ENCODE results near the gene PSD4. TPM values are rescaled to one million over a fixed set of nuclear protein-coding genes. Genes with fewer than 3 reads are reported as not detected.

Gene PSD4
- total and polyA plus RNA-seq, 10 of the 15 experiments (the other 5 are each of a cell fraction or from before 2014, with no cell fraction given): 0.68 to 114 (median 35.1) TPM

GRCh38 chr2:113187771-113188170 lies 14.0 kb downstream of the PSD4 start:
- BruUV-seq (replicated peaks): TSS peak; percentile 21
- no peak overlapping the region for H2AFZ ChIP-seq (ENCODE audit: control insufficient read depth, low read depth, low read length)
- no peak overlapping the region for H3K4me3 ChIP-seq

More at GRCh38 chr2:113187771-113188170, 14.0 kb downstream of the PSD4 start:
- Histone ChIP-seq H3K4me2 (ENCODE audit: control insufficient read depth, insufficient read depth) (no peak overlapping the region), H3K9ac (ENCODE audit: control insufficient read depth, insufficient read depth, low read length) (no peak overlapping the region), H3K27me3 (replicated peaks in 1 of 2; ENCODE audit: control insufficient read depth in 2 of 2, insufficient read depth in 2 of 2, low read length in 1 of 2) (no peaks in the 10 kb centered on the region), H3K79me2 (ENCODE audit: control insufficient read depth, insufficient read depth, low read length) (peaks cover 23% of the 10 kb centered on the region), H3K27ac (ENCODE audit: control insufficient read depth, insufficient read depth) (no peak overlapping the region), H3K4me1 (ENCODE audit: control insufficient read depth, insufficient read depth, low read length) (no peaks in the 10 kb centered on the region; the same call in 1 of the 2 replicates), H4K20me1 (ENCODE audit: control insufficient read depth, insufficient read depth) (peaks cover 12% of the 10 kb centered on the region), H3K36me3 (ENCODE audit: control insufficient read depth in 2 of 2, insufficient read depth in 2 of 2, low read length in 1 of 2) (peaks cover 32 to 45% of the 10 kb centered on the region in 2 experiments), H3K9me3 (replicated peaks; ENCODE audit: control insufficient read depth, insufficient read depth, low read length) (no peaks in the 10 kb centered on the region)
- in situ Hi-C loops (cut with MboI): no loop called here
- ChIA-PET CTCF (interaction anchor here (6.7 kb wide), 1 partner anchor 50 kb away, joined by 40 read pairs; no protein-coding TSS in a partner anchor), POLR2A (no interaction called here), SMC1A (ENCODE audit: uncharacterized antibody, unreplicated experiment) (interaction anchor here (1.2 kb wide), 1 partner anchor 49 kb away, joined by 3 read pairs; no protein-coding TSS in a partner anchor), RAD21 (ENCODE audit: unreplicated experiment) (no interaction called here)
- intact Hi-C loops (cut with micrococcal nuclease; ENCODE audit: unreplicated experiment): no loop called here
- FAIRE-seq (no peak), ATAC-seq (no peak), DNase-seq (ENCODE audit: low read depth, low spot score) (no peak)
- TF ChIP-seq ASH2L (IDR thresholded peaks at IDR 0.05; ENCODE audit: borderline replicate concordance, low read depth): no peak
- no peak for TF ChIP-seq USF1 (IDR thresholded peaks at IDR 0.05; ENCODE audit: borderline replicate concordance, extremely low read length, insufficient read depth, low read depth, low read length)
- TF ChIP-seq SMARCA5 (IDR thresholded peaks at IDR 0.05): no peak
- no peak for TF ChIP-seq E4F1 (IDR thresholded peaks at IDR 0.05; ENCODE audit: borderline replicate concordance, partially characterized antibody)
- TF ChIP-seq ZNF207 (IDR thresholded peaks at IDR 0.05; ENCODE audit: borderline replicate concordance): no peak
- WGBS (ENCODE audit: insufficient coverage, insufficient replicate concordance, low lambda C conversion rate, missing lambda C conversion rate): 65% methylated on average over 6 of the region's 6 CpGs

All from GM12878 (cell line).